Fibroblast of skin of abdomen (primary cell): ENCODE measurements around the gene LAMB3.

Source experiments
- DNase-seq: peaks from one replicate; pipeline ENCODE4 v3.0.0-alpha.2; 2013

Gene LAMB3

DNA sequence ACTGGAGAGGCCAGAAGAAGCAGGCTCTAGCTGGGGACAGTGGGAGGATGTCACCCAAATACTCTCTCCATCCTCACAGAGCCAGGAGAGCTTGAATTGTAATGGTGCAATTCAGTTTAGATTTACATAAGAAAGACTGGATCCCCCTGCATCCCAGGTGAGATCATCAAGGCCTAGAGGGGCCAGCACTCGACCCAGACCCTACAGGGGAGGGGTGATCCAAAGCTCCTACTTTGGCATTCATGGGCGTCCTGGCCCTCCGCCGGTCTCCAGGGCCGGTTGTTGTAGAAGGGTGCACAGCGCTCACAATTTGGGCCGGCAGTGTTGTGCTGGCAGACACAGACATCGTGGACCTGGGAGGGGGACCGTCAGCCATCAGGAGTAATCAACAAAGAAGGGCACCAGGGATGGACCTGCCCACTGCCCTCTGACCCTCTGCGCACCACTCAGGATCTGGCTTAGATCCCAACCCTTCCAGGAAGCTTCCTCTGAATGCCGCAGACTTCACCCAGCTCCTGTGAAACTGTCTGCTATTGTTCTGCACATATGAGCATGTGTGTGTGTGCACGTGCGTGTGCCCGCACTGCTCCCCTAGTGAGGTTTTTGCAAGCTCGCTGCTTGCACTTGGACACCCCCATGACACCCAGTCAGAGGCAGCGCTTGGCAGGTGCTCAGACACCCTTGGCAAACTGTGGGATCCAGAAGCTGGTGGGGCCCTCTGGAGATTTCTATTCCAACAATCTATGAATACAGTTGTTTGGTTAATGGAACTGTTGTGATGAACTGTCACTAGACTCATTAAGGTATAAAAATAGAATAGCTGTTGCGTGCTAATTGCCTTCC, 21.6 kb downstream of the LAMB3 start:
- no peak for DNase-seq

DNA sequence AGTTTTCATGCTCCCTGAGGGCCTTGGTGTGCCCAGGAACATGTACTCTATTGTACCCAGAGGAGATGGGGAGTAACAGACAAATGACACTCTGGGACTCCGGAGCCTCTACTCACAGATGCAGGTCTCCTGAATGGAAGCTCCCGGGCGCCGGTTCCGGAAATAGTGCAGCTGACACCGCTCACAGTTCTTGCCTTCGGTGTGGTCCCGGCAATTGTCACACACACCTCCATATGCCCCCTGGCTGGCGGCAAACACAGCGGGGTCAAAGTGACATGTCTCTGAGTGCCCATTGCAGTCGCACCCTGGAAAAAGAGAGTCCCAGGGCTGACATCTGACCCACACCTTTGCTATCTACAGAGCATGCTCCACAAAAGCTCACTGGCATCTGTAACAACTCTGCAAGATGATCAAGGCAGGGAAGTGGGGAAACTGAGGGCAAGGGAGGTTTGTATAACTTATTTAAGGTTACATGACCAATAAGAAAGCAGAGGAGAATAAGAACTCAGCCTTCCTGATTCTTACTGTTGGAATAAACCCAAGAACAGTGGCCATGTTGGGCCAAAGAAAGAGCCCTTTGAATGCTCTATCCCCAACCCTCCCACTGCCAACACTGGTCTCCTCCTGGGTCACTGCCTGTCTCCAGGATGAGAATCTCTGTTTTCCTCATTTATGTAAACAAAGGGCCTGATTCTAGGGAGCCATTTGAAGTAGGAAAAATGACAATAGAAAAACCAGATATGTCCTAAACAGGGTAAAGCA, 22.4 kb downstream of the LAMB3 start:
- DNase-seq, result no peak

DNA sequence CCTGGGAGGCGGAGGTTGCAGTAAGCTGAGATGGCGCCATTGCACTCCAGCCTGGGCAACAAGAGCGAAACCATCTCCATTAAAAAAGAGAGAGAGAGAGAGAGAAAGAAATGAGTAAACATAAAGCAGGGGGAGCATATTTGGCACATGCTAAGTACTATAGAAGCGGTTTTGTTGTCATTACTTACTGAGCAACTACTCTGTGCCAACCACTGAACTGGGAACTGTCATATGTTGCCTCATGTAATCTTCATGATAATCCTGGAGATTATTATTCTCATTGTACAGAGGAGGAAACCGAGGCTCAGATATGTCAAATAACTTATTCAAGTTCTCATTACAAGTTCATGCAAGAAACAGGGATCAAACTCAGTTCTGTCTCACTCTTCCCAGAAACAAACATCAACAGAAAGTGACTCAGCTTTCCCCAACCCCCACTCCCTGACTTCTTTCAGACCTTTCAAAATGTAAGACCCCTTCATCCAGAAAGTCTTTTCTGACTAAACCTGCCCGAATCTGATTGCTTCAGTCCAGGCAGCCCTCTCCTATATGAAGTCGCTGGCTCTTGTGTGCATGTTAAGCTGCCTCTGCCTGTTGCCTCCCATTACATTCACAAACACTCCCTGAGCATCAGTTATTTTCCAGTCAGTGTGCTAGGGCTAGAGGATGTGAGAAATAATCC, 23.5 kb downstream of the LAMB3 start:
- no peak for DNase-seq

DNA sequence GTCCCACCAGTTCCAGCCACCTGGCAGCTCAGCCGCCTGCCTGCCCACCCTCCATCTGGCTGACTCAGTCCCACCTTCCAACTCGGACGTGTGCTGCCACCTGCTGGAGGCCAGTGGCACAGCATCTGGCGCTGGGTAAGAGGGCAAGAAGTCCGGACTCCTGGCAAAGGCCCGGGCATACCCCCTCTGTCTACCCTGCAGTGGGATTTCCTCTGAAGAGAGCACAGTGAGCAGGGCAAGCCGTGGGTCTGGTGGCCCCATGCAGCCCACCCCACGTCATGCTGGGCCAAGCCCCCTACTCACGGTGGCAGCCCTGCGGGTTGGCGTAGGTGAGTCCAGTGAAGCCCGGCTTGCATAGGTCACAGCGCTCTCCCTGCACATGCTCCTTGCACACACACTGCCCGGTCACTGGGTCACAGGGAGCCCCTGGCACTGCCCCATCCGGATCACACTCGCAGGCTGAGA, 24.5 kb downstream of the LAMB3 start:
- DNase-seq, result peak; percentile 68

DNA sequence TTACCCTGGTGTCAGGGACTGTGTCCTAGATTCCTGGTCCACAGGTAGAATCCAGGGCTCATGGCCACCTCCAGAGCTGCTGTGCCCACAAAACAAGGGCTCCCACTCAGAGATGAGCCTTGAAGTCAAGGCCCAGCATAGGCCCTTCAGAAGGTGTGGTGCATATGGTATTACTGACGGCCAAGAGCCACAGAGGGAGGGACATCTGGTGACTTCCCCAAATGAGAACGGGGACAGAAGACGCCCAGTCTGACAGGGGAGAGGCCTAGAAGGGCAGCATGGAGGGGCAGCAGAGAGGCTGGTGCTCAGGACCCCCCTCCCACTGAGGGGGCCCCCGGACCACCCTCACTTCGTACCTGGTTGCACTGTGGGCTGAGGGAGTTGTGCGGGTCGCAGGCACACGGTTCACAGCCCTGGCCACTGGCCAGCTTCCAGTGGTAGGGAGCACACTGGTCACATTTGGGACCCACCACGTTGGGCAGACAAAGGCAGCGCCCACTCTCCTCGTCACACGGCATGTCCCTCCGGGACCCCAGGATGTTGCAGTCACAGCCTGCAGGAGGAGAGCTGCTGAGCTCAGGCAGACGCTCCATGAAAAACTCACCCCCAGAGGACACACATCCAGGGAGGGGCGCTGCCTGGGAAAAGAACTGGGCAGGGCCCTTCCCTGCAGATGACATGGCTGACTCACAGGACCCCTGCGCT, 25.0 kb downstream of the LAMB3 start:
- DNase-seq, result no peak

DNA sequence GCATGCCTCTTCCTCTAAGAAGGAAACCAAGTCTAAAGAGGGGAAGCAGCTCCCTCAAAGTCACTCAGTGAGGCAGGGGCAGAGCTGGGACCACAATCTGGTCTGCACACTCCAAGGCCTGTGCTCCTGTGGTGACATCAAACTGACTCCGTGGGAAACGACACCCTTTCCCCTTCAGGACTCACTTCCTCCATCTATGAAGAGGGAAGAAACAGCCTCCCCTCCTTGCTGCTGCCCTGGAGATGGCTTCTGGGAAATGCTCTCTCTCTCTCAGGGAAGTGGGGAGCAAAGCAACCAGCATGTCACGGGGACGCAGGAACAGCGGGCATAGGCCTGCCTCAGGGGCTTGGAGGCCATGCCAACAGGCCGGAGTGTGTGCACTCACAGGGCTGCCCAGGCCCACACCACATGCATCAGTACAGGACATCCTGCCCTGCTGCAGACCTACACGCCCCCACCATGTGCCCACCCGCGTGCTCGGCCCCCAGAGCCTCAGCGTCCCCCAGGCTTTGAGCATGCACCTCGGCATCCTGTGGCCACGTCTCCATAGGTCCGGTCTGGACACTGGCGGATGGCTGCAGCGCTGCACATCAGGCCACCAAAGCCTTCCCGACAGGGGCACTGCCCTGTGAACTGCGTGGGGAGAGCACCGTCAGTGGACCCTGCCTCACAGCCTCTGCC, 25.7 kb downstream of the LAMB3 start:
- DNase-seq, result no peak

DNA sequence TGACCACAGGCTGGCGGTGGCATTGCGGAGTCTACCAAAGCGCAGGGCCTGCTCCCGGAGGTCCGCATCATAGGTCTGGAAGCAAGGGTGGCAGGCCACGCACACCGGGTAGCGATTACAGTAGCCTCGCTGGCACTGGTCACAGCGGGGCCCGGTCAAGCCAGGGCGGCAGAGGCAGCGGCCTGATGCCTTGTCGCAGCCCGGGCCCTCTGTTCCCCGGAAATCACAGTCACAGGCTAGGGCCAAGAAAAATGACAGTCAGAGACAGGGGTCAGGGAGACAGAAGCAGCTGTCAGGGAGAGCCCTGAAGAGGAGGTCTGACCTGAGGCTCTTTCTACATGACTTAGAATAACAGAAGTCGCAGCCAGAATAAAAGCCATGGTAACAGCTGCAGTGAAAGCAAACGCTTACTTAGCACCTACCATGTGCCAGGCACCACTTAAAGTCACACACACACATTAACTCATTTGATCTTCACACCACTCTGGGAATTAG, 26.4 kb downstream of the LAMB3 start:
- no peak for DNase-seq

DNA sequence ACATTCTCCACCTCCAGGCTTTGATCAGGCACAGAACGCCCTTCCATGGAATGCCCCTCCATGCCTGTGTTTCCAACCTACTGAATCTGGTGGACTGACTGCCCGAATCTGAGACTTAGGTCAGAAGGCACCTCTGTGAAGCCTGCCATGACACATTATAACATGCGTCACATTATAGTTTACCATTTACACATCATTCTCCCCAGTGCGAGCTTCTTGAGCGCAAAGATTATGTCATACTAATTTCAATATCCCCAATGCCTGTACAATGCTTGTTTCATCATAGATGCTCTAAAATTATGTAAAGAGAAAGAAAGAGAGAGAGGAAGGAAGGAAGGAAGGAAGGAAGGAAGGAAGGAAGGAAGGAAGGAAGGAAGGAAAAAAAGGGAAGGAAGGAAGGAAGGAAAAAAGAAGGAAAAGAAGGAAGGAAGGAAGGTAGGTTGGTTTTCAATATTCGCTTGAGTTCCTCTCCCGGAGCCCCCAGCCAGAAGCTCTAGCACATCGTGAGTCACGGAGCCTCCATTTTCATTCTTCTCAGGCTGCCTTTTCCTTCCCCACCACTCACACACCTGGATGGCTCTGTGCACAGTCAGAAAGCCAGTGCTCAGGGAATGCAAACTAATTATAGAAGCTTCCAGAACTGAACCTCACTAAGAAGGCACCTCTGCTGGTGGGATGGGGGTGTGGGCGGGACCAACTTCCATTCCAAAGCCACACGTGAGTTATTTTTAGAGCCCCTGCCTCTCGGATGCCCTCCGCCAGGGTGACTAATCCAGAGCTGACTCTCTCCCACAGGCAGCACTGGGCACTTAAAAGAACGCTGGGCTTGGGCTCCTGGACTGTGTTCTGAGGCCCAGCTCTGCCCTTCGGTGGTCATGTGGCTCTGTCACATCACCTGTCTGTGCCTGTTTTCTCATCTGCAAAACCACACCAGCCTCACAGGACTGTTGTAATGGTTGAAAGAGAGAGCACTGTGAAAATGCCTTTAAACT, 27.4 kb downstream of the LAMB3 start:
- DNase-seq, result no peak

DNA sequence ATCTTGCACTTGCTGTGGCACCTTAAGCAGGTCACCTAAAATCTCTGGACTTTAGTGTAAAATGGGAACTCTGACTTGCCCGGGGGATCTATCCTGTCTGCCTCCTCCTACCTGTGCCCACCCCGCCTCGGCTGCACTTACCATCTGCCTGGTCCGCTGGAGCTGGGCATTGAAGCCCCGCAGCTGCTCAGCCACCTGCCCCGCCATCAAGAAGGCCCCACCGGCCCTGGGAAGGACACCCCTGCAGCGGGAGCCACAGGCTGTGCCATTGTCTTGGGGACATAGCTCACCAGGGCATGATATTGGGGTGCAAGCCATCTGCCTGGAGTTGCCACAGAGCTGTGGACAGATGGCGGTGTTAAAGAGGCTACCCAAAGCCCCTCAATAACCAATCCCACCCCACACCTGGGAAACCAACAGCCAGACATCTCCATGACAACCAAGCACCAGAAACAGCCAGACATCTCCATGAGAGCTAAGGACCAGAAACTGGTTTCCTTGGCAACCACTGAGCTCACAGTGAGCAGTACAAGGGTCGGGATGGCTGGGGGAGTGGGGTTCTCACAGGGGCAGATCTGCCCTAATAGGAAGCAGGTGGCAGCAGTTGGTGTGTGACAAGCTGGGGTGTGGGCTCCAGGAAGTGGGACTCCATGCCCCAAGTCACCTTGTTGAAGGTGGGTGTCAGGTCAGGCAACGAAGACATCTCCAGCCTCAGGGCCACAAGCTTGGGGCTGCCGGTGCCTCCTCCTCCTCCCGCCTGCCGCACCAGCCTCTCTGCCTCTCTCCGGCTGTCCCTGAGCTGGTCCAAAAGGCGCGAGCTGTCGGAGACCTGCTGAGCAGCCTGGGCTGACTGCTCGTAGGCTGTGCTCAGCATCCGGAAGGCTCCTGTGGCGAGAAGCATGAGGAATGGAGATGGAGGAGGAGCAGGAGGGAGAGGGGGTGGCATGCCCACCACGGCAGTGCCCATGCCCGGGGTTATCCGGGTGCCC, 29.1 kb downstream of the LAMB3 start:
- DNase-seq, result no peak

DNA sequence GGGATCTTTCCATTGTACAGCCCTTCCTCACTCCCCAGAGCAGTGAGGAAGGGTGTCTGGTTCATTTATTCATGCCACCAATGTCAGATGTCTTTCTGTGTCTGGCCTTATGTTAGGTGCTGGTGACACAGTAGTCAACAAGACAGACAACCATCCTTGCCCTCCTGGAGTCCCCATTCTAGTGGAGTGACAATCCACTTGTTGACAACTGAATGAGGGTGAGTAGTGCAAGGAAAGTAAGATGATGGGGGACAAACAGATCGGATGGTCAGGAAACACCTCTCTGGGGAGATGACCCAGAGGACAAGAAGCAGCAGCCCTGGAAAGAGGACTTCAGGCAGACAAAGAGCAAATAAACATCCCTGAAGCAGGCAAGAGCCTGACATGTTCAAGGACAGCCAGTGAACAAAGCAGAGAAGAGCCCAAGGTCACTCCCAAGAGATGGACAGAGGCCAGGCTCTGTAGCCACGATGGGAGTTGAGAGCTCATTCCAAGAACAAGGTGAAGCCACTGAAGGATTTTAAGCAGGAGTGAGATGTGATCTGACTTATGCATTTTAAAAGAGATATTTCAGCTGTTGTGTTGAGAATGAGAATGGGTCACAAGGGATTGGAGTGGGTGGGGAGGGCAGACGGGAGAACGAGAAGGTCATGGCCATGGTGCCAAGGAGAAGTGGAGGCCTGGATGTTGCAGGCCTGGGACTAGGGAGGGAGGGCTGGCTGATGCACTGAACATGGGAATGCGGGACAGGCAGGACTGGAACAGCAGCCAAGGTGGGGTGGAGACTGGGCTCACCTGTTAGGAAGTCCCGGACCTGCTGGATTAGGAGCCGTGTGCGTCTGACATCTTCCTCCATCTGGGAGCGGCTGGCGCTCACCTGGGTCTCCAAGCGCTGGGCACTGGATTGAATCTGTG, 30.2 kb downstream of the LAMB3 start:
- no peak for DNase-seq

DNA sequence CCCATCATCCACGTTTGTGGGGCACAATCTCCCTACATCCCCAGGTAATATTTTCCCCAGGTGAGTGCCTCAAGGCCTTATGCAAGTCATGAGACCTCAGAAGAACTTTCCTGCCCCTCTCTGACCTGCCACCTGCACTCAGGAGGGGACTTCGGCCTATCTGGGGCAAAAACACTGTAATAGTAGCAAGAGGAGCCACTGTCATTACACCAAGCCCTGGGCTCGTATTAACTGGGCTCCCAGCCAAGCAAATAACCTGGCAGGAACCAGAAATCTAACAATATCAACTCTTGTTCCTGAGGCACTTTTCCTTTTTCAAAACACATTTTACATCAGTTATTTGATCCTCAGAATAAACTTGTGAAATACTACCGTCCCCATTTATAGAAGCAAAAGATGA, 30.9 kb downstream of the LAMB3 start:
- DNase-seq, result no peak

DNA sequence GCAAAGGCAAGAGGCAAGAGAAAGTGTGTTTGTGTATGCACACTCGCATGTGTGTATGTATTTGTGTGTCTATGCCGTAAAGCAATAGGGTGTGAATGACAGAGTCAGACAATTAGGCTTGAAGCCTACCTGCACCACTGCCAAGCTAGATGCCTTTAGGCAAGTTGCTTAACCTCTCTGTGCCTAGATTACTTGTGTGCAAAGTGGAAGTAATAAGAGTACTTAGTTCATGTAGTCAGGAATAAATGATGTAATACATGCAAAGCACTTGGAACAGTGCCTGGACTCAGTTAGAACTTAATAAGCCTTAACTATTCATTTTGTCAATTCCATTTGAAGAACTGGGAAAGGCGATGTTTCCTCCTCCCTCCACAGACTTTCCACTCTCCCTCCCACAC, 31.7 kb downstream of the LAMB3 start:
- DNase-seq, result peak; percentile 31

DNA sequence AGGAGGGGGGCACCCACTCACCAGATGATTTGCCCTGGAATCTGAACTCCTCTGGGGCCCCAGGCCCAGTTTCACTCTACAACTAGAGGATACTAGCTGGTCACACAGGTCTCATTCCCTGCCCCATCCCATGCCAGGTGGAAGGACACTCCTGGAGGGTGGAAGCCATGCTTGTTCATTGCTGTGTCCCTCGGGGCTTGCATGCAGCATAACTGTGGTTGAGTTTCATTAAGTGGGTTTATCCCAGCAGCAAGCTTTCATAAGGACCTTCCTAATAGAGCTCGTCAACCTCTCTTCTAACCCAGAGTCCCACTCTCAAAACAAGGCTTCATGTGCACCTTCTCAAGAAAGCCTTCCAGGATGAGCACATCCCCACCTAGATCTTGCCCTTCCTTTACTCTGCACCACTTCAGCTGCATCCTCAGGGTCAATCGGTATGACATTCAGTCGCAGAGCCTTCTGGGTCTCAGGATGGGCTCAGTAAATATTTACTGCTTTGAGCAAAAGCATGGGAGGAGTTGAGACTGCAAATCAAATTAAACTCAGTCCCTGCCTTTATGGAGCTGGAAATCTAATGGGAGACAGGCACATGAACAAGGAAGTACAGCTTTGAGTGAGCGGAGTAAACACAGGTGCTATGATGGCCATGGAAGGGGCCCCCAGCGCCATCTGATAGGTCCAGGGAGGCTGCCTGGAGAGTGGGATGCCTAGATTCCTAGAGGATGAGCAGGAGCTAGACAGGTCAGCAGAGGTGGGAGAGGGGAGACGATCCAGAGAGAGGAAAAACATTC, 32.3 kb downstream of the LAMB3 start:
- DNase-seq, result no peak

DNA sequence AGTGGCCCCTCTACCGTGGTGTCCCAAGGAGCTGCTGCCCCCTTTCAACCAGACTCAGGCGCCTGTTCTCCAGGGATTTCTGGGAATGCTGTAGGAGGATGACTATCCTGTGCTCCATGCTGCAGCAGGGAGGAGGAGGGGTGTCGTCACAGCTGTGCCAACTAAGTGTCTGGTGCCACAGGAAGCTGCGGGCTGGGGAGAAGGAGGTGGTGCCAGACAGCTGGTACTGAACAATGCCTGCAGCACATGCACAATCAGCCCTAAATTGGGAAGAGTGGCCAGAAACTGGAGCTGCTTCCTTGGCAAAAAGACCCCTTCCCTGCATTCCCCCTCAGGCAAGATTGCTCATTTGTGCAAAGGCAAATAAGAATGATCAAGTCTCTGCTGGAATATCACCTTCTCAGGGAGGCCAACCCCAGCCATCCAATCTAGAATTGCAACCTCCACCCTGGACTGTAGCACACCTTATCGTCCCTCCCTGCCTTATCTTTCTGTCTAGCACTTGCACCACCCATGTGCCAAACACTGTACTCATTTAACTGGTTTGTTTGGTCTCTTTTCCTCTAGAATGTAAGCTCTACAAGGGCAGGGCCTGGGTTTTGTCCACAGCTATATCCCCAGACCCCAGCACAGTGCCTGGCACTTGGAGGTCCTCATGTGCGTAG, 33.3 kb downstream of the LAMB3 start:
- no peak for DNase-seq

DNA sequence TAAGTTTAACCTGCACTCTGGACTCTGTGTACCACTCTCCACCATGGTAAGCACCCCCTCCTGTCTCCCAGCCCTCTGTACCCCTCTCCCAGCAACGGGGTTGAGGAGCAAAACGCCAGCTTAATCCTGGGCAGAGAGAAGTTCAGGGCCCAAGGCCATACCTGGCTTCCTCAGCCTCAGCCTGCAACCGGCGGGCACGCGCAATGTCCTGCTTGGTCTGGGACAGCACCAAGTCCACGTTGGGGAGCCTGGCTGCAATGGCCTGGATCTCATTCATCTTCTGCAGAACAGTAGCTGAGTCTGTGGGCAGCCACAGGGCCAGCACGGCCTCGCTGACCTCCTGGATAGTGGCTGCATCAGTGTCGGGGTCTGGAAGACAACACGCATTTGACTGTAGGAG, 33.9 kb downstream of the LAMB3 start:
- DNase-seq, result no peak

DNA sequence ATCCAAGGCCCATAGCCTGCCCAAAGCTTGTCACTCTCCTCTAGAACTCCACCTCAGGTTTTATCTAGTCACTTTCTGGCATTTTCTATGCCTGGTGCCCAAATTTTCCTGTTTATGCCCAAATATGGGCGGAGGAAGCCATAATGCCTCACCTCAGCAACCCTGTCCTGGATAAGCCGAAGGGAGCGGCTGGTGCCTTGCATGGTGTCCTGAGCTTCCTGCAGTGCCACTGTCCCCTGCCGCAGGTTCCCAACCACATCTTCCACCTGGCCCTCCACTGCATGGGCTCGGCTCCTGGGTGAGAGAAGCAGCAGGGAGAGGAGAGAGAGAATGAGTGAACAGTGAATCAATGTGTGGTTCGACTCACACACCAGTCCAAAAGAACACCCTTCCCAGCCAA, 34.5 kb downstream of the LAMB3 start:
- DNase-seq, result no peak
